T1000 (cell line): ENCODE measurements around the gene RYR3.

Source experiments
- DNase-seq: peaks from one replicate; lab custom pipeline; 2025; ENCODE audit warnings: mixed read lengths; lab: John Stamatoyannopoulos, UW

The RYR3 gene

DNA sequence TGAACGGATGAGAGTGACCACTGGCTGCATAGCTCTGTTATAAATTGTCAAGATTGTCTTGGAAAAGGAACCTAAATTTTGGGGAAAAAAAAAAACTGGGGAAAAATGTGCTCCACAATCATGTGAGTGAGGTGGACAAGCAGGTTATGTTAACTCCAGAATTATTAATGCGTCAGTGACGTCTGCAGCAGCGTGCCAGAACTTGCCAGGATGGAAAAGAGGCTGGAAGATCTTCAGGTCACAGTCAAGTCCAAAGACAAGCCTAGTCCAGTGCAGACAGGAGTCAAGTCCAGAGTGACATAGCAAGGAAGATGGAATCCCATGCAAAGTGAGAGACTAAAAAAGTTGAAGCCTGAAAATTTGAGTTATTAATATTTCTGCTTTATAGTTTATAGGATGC, 140.6 kb downstream of the RYR3 start:
- DNase-seq, result no peak

DNA sequence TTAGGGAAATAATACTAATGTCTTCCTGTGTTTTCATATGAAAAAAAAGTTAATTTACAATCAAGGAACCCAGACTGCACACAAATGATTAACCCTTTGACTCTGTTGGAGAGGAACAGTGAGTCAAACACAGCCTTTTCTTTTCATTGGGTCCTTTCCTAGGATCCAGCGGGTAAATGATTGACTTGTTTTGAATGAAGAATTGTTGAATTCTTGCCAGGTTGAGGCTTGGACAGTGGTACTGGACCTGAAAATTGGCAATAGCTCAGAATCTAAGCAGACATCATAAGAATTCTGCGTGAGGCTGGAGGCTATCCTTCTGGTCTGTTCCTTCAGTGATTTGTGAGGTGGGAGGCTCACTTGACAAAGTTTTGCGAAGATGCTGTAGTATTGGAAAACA, 143.0 kb downstream of the RYR3 start:
- no peak for DNase-seq

DNA sequence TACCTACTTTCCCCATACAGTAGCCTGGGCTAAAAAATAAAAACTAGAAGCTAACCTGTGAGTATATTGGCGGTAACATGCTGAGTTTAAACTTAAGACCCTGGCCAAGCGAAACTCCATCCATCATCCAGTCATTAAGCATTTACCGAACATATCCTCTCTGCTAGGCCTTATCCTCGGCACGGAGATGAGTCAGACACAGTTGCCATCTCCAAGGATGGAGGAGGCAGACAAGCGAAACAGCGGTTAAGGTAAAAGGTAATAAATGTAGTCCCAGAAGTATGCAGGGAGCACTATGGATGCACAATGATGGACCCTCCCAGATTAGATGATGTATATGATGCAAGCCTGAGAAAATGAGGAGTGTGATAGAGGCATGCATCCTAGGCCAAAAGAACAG, 143.6 kb downstream of the RYR3 start:
- DNase-seq, result no peak

DNA sequence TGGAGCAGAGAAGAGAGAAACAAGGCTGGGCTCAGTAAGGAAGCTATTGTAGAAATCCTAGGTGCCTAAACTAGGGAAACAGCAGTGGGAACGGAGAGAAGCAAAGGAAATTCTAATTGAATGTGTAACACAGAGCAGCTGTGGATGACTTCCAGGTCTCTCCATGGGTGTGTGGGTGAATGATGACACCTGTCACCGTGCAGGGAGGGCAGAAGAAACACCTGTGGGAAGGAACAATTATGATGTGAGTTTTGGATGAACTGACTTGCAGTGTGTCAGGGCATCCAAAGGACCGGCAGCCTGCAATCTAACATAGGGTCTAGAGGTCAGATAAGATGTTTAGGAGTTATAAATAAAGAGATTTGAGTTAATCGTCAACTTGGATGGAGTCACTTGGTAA, 144.2 kb downstream of the RYR3 start:
- no peak for DNase-seq

DNA sequence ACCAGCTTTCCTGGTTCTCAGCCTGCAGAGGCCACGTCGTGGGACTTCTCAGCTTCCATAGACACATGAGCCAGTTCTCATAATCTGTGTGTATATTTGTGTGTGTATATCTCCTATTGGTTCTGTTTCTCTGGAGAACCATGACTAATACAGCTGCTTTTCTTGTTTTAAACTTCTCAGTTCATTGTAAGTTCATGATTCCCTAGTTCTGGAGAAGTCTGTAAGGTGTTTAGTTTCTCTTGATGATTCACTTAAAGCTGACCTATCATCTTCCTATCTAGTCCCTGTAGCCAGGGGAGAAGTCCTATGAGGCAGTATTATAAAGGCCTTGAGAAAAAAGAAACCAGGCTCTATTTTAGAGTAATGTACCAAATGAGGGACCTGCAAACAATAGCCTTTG, 147.7 kb downstream of the RYR3 start:
- no peak for DNase-seq

DNA sequence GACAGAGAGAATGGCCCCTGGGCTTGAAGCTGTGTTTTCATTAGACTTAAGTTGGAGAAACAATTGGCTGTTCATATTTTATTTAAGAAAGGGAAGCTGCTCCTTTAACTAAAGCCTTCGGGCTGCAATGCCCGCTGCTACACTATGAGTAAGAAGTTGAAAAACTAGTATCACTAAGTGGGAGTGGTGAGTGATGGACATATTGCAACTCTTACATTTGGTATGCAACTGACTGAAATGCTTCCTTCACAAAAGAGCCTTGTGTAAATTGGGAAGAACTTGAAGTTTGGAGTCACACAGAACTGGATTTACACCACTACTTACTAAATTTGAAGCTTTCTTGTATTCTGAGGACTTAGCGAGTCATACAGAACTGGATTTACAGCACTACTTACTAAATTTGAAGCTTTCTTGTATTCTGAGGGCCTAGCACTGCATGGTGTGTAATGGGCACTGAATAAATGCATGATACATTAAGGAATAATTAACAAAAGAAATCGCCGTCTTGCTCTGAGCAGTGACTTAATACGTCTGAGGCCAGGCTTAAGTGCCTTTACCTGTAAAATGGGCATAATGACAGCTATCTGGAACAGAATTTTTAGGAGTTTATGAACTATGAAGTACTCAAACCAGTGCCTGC, 149.5 kb downstream of the RYR3 start:
- no peak for DNase-seq

DNA sequence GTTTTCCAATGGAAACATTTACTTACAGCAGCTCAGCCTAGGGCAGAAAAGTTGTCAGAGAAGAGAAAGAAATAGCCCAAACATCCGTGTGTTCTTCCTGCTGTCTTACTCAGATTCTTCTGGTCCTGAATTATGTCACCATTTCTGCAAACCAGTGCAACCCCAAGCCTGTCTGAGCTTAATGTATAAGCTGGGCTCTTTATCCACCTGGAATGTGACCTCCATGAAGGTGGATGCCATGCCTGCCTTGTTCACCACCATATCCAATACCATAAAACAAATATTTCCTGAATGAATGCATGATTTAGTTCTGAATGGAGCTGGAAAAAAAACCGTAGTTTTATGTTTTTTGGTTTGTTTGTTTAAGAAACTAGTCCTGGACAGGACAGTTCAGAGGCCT, 150.9 kb downstream of the RYR3 start:
- DNase-seq, result no peak

DNA sequence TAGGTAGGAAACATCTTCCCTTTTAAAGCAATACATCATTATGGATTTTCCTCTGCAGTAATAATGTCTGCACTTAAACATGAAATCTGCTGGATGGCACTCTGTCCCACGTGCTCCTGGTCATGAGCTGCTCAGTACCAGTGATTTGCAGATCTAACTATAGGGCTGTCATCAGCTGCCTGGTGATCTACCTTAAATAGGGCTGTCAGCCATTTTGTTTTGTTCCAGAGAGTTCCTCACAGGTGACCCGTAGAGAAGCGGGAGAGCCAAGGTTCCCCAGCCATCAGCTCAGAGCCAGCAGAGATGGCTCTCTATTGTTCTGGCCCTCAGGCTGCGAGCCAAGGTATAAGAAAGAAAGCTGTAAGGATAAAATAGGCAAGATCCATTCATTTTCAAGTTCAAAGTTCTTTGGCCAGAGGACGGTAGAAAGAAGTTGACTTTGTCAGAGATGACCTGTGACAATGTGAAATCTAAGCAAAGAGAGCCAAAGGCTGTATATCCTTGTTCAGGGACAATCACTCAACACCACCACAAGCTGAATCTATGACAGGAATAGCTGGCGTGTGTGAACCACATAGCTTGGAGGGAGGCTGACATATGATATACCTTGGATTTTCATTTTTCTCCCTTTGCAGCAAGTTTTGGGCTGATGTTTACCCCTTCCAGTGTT, 156.5 kb downstream of the RYR3 start:
- no peak for DNase-seq

DNA sequence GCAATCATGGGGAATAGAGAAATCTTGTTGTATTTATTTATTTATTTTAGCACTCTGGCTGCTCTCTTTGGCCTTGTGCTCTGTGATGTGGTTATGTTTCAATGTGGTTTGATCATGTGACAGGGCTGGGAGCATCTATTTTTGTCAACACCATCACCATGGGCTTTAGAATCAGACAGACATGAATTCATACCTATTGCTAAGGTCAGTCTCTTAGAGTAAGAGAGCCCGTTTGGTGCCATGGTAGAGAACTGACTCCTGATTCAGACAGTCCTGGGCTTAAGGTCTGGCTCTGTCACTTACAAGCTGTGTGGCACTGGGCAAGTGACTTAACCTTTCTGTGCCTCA, 157.0 kb downstream of the RYR3 start:
- no peak for DNase-seq

DNA sequence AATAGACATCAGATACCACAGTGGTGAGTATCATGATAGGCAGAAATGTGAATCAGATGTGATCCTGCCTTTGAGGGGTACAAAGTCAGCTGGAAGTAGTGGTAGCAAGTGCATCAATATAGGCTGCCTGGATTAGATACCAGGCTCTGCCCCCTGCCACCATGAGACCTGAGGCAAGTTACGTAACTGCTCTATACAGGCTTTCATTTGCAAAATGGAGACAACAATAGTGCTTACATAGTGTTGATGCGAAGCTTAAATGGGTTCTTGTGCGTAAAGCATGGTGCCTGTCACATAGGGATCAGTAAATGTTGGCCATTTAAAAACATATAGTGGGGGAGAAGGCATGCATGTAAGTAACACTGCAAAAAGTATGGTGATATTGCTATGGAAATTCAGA, 158.0 kb downstream of the RYR3 start:
- DNase-seq, result no peak

DNA sequence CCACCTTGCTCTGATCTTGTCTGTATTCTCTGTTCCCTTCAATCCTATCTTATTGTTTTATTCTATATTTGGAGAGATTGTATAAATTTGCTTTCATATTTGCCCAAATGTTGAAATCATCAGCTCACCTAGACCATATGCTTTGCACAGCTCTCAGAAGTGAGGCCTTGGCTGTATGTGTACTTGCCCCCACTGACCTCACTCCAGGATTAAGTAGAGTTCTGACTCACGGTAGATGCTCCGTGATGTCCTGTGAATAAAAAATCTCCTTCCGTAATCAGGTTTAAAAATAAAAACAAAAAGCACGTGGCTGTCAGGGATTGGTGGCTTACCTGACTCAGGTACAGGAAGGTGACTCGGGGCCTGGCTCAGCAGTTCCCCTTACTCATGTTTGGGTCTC, 162.2 kb downstream of the RYR3 start:
- DNase-seq, result no peak

DNA sequence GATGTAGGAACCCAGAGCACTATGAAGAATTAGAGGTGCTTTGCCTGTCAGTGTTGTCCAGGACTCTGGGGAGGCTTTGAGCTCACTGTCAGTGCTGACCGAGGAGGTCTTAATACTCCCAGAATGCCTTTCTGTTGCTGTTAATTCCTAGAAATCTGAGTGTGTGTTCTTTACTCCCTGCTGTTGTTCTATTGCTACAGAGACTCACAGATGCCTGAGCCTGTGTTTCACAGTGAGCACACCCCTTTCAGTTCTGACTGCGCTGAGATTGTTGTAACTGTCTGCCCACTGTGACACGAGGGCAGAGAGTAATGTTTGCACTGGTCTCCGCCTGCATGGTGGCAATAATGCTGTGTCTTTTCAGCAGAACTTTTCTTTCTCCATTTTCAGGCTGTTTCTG, 162.9 kb downstream of the RYR3 start:
- no peak for DNase-seq

DNA sequence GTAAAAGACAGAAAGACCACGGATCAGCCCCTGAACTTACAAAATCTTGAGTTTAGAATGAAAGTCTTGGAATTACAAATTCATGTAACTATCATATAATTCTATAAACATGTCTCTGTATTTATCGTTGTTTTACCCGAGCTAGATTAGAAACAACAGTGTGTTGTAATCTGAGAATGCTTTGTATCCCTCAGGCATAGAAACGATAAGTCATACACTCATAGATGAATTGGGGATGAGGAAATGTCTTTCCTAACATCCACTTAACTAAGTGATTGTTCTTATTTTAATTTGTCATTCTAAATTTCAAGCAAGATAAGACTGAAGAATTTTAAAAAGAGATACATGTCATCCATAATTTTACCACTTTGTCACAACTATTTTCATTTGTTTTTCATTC, 165.3 kb downstream of the RYR3 start:
- no peak for DNase-seq

DNA sequence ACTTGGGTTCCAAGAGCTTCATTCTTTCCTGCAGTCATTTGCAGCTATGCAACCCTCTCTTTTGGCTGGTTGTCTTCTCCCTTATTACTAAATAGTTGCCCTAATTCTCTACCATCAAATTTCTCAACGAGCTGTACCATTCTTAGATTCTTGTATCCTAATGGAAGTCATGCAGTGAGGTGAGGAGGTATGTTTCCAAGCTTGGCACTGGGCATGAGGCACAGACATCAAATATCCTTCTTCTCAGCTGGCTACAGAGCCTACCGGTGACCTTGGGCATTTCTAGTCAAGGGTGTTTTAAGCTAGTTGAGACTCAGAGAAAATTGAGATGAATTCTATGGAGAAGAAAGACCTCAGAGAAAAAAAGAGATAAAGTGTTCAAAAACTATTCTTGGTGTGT, 166.1 kb downstream of the RYR3 start:
- no peak for DNase-seq

DNA sequence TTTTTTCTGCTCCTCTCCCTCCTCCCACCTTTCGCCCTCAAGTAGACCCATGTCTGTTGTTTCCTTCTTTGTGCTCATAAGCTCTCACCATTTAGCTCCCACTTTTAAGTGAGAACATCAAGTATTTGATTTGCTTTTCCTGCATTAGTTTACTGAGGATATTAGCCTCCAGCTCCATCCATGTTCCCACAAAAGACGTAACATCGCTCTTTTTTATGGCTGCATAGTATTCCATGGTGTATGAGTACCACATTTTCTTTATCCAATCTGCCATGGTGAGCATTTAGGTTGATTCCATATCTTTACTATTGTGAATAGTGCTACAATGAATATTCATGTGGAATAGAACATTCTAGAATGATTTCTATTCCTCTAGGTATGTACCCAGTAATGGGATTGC, 178.6 kb downstream of the RYR3 start:
- no peak for DNase-seq

DNA sequence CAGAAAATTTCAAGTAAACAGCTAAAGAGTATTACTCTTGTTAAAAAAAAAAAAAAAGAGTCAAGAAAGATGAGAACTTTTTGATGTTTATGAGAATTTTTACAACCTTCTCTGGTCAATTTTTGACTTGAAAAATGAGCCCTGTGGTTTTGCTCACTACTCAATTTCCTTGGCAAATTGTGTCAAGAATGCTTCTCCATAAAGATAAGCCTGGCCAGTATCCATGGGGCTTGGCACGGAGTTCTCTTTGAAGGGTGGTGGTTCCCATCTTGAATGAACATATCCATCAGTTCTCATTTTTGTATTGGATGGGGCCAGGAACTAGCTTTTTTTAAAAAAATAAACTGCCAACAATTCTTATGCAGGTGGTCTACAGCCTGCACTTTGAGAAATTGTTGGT, 179.9 kb downstream of the RYR3 start:
- DNase-seq, result no peak

DNA sequence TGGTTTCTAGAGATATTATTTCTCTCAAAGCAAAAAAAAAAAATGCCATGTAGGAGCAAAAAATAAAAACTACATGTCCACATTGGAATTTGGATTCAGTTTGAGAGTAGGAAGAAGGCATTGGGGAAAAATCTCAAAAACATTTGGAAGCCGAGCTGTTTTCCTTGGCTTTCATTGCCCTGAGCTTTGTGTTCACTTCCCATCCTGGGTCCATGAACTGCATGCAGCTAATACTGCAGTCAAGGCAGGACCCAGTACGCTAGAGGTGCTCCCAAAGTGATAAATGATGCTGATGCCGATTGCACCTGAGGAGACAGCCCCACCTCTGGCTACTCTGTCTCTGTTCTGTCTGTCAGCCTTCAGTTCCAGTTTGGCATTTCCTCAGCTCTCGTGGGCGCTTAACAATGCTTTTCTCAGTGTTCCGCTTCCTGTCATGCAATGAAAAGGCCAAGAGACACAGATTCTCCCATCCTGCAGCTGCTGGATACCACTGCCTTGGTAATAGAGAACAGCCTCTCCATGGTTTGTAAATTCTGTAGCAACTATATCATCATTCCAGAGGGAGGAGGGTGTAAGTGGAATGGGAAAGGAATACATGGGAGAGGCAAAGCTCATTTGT, 181.8 kb downstream of the RYR3 start:
- DNase-seq, result no peak

DNA sequence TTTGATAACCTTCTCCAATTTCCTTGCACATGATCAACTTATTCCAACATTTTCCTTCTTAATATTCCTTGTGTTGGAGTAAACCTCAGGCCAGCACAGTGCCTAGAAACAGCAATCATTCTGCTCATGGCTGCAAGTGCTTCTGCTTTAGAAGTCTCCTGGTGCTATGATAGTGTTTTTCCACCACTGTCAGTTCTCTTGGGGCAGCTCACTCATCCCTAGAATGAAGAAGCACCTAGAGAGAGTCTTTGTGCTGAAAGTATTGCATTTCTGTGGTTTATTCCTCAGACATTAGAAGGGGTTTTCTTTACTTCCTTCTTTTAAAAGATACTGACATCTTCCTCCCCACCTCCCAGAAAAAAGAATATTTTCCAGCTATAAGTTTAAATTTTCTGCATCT, 183.5 kb downstream of the RYR3 start:
- no peak for DNase-seq

DNA sequence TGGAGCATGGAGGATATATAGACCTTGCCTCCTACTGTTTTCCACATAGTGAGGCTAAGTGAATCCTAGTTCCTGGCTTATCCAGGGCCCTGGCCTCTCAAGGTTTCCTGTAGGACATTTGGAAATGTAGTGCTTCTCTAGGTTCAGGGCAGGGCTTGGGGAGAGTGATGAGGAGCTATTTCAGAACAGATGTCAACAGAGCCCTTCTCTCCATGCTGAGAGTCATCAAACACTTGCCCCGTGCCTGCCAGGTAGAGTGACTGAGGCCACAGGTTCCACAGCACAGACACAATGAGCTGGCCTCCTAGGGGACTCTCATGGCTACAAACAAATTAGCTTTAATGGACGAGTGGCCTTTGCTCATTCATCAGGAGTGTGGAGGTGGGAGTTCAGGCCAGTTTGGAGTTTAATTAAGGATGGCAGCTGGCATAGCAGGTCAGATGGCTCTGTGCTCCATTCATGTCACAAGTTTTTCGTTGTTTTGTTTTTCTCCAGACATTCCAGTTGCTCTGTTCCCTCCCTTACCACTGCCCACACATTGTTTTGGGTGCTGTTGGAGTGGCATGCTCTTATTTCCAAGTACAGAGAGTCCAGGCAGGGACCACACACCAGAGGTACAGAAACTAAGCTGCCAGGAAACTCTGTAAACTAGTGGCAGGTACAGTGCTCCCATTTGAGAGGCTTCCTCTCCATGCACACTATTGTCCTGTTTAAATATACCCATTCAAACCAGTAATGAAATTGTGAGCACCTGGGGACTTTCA, 189.8 kb downstream of the RYR3 start:
- no peak for DNase-seq

DNA sequence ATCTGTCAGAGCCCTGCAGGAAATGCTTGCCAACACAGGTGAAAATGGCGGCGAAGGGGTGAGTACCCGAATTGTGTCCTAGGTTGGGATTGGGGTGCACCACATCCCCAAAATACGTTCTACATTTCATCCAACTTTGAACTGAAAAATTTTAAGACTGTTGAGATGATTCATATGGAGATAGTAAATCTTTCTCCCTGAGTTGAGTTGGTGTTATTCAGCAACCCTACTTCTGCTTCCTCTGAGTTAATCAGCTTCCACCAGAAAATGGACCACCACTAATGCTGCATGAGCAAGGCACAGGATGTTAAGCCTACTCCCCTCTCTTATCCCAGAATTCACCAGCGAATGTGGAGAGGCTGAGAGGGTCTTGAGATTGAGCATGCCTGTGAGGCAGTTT, 192.9 kb downstream of the RYR3 start:
- DNase-seq, result no peak

DNA sequence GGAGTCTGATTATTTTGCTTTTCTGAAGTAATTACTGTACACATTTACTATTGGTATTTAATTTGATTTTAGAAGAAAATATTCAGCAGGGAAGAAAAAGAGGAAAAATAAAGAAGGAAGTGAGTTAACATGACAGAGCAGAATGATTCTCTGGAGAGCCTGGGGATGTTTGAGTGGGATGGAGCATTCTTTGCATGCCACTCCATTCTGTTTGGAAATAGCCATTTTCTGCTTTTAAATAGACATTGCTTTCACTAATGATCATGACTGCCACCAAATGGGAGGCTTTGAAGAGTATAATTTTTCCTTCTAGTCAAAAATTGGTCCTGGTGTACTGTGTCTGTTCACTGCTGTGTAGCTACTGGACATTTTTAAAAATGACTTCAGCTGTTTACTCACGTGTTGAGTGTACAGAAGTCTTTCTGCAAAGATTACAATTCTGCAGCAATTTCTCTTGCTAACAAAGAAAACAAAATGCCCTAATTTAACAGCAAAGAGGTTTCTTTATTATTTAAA, 196.1 kb downstream of the RYR3 start:
- no peak for DNase-seq

DNA sequence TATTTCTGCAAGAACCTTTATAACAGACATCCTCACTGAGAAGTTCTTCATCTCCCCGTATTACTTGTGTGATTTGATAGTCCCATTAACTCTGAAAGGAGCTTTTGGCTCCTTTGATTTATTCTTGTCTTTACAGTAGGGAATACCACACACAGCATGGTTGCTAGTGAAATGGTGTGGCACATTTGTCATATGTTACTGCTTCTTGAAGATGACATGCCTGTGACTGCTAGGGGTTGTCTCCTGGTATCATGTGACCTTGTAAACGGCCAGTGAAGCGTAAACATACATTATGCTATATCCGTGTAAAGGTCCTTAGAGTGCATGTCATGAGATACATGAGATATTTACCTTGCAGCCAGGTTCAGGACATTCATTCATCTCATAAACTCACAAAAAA, 197.9 kb downstream of the RYR3 start:
- no peak for DNase-seq

DNA sequence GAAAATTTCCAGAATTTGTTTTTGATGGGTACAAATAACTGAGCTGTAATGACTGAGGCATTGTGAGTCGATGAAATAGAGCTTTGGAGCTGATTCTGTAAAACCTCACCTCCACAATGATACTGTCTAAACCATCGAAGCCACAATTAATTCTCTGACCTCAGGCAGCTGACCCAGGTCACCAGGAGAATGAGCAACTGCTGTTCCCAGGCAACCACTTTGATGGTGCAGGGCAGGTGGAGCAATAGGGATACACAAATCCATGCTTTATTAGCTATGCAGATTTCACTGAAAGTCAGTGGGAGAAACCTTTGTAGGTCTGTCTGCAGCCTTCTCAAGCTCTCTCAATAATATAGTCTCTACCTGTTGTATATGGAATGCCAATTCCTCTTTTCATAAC, 204.4 kb downstream of the RYR3 start:
- no peak for DNase-seq
